Activated CD8-positive, alpha-beta memory T cell treated with anti-CD3 and anti-CD28 coated beads, Interleukin-2, amount 10 ng/mL, durations not matched to agents 7 days and 5 days (primary cell): ENCODE measurements around the gene OR5L1. TPM values are rescaled to one million over a fixed set of nuclear protein-coding genes. Genes with fewer than 3 reads are reported as not detected.

ENCODE experiments used
- ATAC-seq: fragments of 150-1000 bp; cut with Tn5 transposase; one replicate; pipeline ENCODE4 v1.10.0; 2021; ENCODE audit warnings: moderate library complexity
- CTCF ChIA-PET: fragments of 350-600 bp; sonication (Branson Sonifier 250); formaldehyde crosslinking; loops from one replicate; lab custom pipeline; 2021; ENCODE audit warnings: antibody characterized with exemption; lab: Charles Lee
- DNase-seq: peaks from one replicate; pipeline ENCODE4 v3.0.0-alpha.2; 2020
- H3K27ac Mint-ChIP-seq: one replicate; pipeline ENCODE4 v1.8.0; 2021; ENCODE audit warnings: mild to moderate bottlenecking, mixed read lengths
- H3K27me3 Mint-ChIP-seq: one replicate; pipeline ENCODE4 v1.8.0; 2021; ENCODE audit warnings: mixed read lengths
- H3K36me3 Mint-ChIP-seq: one replicate; pipeline ENCODE4 v1.8.0; 2021; ENCODE audit warnings: mild to moderate bottlenecking, mixed read lengths
- H3K4me1 Mint-ChIP-seq: one replicate; pipeline ENCODE4 v1.8.0; 2021; ENCODE audit warnings: mixed read lengths
- H3K4me3 Mint-ChIP-seq: one replicate; pipeline ENCODE4 v1.8.0; 2021; ENCODE audit warnings: mild to moderate bottlenecking, moderate library complexity, mixed read lengths
- H3K9me3 Mint-ChIP-seq: one replicate; pipeline ENCODE4 v1.8.0; 2022; ENCODE audit warnings: low read depth, mixed read lengths
- total RNA-seq, 2 experiments: library from RNA; stranded (reverse); gene quantifications; one replicate each; pipeline ENCODE4 v1.2.3, GENCODE V29; 2021

OR5L1 gene
- total RNA-seq = not detected

- Mint-ChIP-seq H3K27me3 (no peaks in the 10 kb centered on the region), H3K4me1 (no peaks in the 10 kb centered on the region), H3K9me3 (peaks cover 15% of the 10 kb centered on the region), H3K36me3 (no peaks in the 10 kb centered on the region), H3K4me3 (no peak within 1 kb of the TSS), H3K27ac (no peak within 1 kb of the TSS)
- ATAC-seq (no peak), DNase-seq (no peak)
- CTCF ChIA-PET = no interaction called here
Measured at GRCh38 chr11:55811067-55811466, at the start of gene OR5L1. TSS of gene OR5L1 (plus strand) at chr11:55811367. CDS start at chr11:55811467, 100 bp downstream.

DNA sequence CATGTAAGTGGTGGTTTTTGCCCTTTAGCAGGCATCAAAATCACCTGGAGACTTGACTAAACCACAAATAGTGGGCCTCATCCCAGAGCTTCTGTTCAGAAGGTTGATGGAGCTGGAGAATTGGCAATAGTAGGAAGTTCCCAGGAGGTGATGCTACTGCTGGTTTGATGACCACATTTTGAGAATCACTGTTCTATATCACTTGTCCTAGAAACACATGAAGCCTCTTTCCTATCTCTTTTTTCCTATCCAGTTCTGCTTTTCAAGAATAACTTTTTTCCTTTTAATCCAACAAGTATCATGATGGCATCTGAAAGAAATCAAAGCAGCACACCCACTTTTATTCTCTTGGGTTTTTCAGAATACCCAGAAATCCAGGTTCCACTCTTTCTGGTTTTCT, 38.0 kb upstream of the OR5L1 start, which contains the start of gene OR5D13:
TSS of gene OR5D13 (plus strand) at position 301 of the 400 bp plus-strand sequence. CDS start at position 301, 0 bp downstream.
- peaks cover 2% of the 10 kb centered on the region for H3K9me3 Mint-ChIP-seq
- no peaks in the 10 kb centered on the region for H3K36me3 Mint-ChIP-seq
- no peak for DNase-seq
- H3K27ac Mint-ChIP-seq = no peak within 1 kb of the TSS
- no peak within 1 kb of the TSS for H3K4me3 Mint-ChIP-seq
- CTCF ChIA-PET = no interaction called here
- no peak for ATAC-seq
- no peaks in the 10 kb centered on the region for H3K27me3 Mint-ChIP-seq
- no peaks in the 10 kb centered on the region for H3K4me1 Mint-ChIP-seq

DNA sequence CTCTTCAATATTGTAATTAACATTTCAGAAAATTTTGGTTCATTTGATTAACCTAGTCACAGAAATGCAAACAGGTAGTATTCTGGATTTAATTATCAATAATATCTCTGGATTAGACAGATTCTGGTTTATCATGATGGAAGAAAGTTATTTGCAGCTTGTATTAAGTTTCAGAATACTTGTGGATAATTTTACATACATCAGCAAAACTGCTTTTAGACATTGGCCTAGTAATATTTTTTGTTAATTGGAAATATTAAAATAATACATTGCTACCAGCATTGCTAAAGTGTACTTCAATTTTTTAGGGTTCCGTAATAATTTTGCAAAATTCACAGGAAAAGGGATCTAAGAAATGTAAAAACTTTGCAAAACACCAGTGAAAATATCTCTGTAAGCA, 19.6 kb upstream of the OR5L1 start:
- H3K27me3 Mint-ChIP-seq = no peaks in the 10 kb centered on the region
- H3K9me3 Mint-ChIP-seq = peaks cover 20% of the 10 kb centered on the region
- H3K36me3 Mint-ChIP-seq = no peaks in the 10 kb centered on the region
- ATAC-seq = no peak
- no peaks in the 10 kb centered on the region for H3K4me1 Mint-ChIP-seq
- CTCF ChIA-PET = no interaction called here
- H3K4me3 Mint-ChIP-seq = no peak overlapping the region
- H3K27ac Mint-ChIP-seq = no peak overlapping the region
- no peak for DNase-seq

GRCh38 chr11:55793321-55793720, 17.8 kb upstream of the OR5L1 start:
- no peaks in the 10 kb centered on the region for H3K27me3 Mint-ChIP-seq
- no peak overlapping the region for H3K4me3 Mint-ChIP-seq
- H3K4me1 Mint-ChIP-seq = no peaks in the 10 kb centered on the region
- peaks cover 11% of the 10 kb centered on the region for H3K9me3 Mint-ChIP-seq
- DNase-seq (no peak), ATAC-seq (no peak)
- H3K36me3 Mint-ChIP-seq = no peaks in the 10 kb centered on the region
- CTCF ChIA-PET = no interaction called here
- no peak overlapping the region for H3K27ac Mint-ChIP-seq

GRCh38 chr11:55795256-55795655, 15.9 kb upstream of the OR5L1 start, which contains the start of gene OR5D14:
TSS of gene OR5D14 (plus strand) at chr11:55795556. CDS start at chr11:55795556, 0 bp downstream.
- no peak for DNase-seq
- H3K27me3 Mint-ChIP-seq = no peaks in the 10 kb centered on the region
- H3K36me3 Mint-ChIP-seq = no peaks in the 10 kb centered on the region
- peaks cover 18% of the 10 kb centered on the region for H3K9me3 Mint-ChIP-seq
- no peak within 1 kb of the TSS for H3K27ac Mint-ChIP-seq
- CTCF ChIA-PET = no interaction called here
- H3K4me1 Mint-ChIP-seq = no peaks in the 10 kb centered on the region
- H3K4me3 Mint-ChIP-seq = no peak within 1 kb of the TSS
- ATAC-seq = no peak

GRCh38 chr11:55806248-55806647, 4.9 kb upstream of the OR5L1 start:
- no peaks in the 10 kb centered on the region for H3K4me1 Mint-ChIP-seq
- no peak overlapping the region for H3K27ac Mint-ChIP-seq

GRCh38 chr11:55819330-55819729, 8.2 kb downstream of the OR5L1 start, which contains the start of gene OR5D18:
TSS of gene OR5D18 (plus strand) at chr11:55819630. CDS start at chr11:55819630, 0 bp downstream.
- Mint-ChIP-seq H3K27ac (no peak within 1 kb of the TSS), H3K4me3 (no peak within 1 kb of the TSS), H3K36me3 (no peaks in the 10 kb centered on the region), H3K9me3 (peaks cover 12% of the 10 kb centered on the region), H3K4me1 (no peaks in the 10 kb centered on the region), H3K27me3 (no peaks in the 10 kb centered on the region)
- DNase-seq (no peak), ATAC-seq (no peak)
- CTCF ChIA-PET = no interaction called here

More at GRCh38 chr11:55806248-55806647, 4.9 kb upstream of the OR5L1 start:
- no peak for ATAC-seq
- DNase-seq = no peak
- Mint-ChIP-seq H3K36me3 (no peaks in the 10 kb centered on the region), H3K27me3 (no peaks in the 10 kb centered on the region), H3K4me3 (no peak overlapping the region), H3K9me3 (peaks cover 24% of the 10 kb centered on the region)
- CTCF ChIA-PET = no interaction called here

DNA sequence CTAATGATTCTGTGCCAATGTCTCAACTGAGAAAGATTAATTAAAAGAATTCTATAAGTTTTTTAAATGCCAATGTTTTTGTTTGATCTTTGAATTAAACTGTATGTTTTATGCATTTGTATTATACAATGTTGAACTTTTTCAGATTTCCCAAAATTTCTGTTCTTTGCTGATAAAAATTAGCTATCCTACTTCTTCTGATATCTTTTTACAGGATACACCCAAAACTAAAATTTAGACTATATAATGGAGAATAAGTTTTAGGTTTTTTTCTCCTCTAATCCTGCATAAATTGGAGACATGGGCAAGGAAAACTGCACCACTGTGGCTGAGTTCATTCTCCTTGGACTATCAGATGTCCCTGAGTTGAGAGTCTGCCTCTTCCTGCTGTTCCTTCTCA, 15.8 kb downstream of the OR5L1 start, which contains the start of gene OR5L2:
TSS of gene OR5L2 (plus strand) at position 301 of the 400 bp plus-strand sequence. CDS start at position 301, 0 bp downstream.
- no peaks in the 10 kb centered on the region for H3K27me3 Mint-ChIP-seq
- CTCF ChIA-PET = no interaction called here

GRCh38 chr11:55838452-55838851, 27.3 kb downstream of the OR5L1 start, which contains the start of gene OR5D16:
TSS of gene OR5D16 (plus strand) at chr11:55838752. CDS start at chr11:55838752, 0 bp downstream.
- Mint-ChIP-seq H3K4me1 (no peaks in the 10 kb centered on the region), H3K9me3 (peaks cover 12% of the 10 kb centered on the region), H3K4me3 (no peak within 1 kb of the TSS)

More for the DNA sequence above, 15.8 kb downstream of the OR5L1 start, which contains the start of gene OR5L2:
- H3K36me3 Mint-ChIP-seq = no peaks in the 10 kb centered on the region
- peaks cover 6% of the 10 kb centered on the region for H3K9me3 Mint-ChIP-seq
- DNase-seq (no peak), ATAC-seq (no peak)
- no peak within 1 kb of the TSS for H3K27ac Mint-ChIP-seq
- H3K4me1 Mint-ChIP-seq = no peaks in the 10 kb centered on the region
- H3K4me3 Mint-ChIP-seq = no peak within 1 kb of the TSS

DNA sequence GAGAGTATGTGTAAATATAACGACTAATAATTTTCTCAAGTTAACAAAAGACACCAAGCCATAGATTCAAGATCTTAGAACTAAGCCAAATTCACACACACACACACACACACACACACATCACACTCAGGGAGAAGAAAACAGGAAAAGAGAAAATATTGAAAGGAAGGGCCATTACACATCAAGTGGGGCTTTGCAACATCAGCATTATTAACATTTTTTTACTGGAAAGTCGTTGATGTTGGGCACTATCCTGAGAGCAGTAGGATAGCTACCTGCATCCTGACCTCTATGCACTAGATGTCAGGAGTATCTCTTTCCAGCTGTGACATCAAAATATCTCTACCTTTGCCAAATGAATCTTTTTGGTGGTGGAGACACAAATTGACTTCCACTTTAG, 36.3 kb downstream of the OR5L1 start:
- Mint-ChIP-seq H3K27ac (no peak overlapping the region), H3K36me3 (no peaks in the 10 kb centered on the region), H3K4me3 (no peak overlapping the region), H3K27me3 (no peaks in the 10 kb centered on the region), H3K9me3 (peaks cover 5% of the 10 kb centered on the region), H3K4me1 (no peaks in the 10 kb centered on the region)
- CTCF ChIA-PET = no interaction called here
- DNase-seq (no peak), ATAC-seq (no peak)

More at GRCh38 chr11:55838452-55838851, 27.3 kb downstream of the OR5L1 start, which contains the start of gene OR5D16:
- Mint-ChIP-seq H3K27ac (no peak within 1 kb of the TSS), H3K27me3 (no peaks in the 10 kb centered on the region), H3K36me3 (no peaks in the 10 kb centered on the region)
- no peak for ATAC-seq
- DNase-seq = no peak
- CTCF ChIA-PET = no interaction called here

GRCh38 chr11:55849037-55849436, 37.9 kb downstream of the OR5L1 start:
- CTCF ChIA-PET = no interaction called here
- Mint-ChIP-seq H3K4me1 (no peaks in the 10 kb centered on the region), H3K4me3 (no peak overlapping the region), H3K9me3 (peaks cover 5% of the 10 kb centered on the region), H3K27ac (no peak overlapping the region), H3K36me3 (no peaks in the 10 kb centered on the region), H3K27me3 (no peaks in the 10 kb centered on the region)
- no peak for DNase-seq
- ATAC-seq = no peak

GRCh38 chr11:55852141-55852540, 41.0 kb downstream of the OR5L1 start:
- Mint-ChIP-seq H3K9me3 (peaks cover 3% of the 10 kb centered on the region), H3K4me3 (no peak overlapping the region), H3K27ac (no peak overlapping the region), H3K36me3 (no peaks in the 10 kb centered on the region), H3K4me1 (no peaks in the 10 kb centered on the region), H3K27me3 (no peaks in the 10 kb centered on the region)
- DNase-seq = no peak
- CTCF ChIA-PET = no interaction called here
- ATAC-seq = no peak

DNA sequence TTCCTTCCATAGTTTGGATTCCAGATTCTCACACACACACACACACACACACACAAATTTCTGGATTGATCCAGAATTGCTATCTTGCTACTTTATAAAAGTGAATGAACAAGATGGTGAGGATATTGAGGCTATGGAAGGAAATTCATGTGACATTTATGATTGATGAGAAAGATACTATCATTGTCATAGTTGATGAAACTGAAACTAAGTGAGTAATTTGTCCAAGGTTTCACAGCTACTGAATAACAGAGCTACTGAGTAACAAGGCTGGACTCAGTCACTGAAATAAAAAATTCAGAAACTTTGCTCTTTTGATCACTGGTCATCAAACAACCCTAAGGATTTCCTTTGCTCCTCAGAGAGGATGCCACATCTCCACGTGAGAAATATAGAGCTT, 43.5 kb downstream of the OR5L1 start:
- Mint-ChIP-seq H3K27ac (no peak overlapping the region), H3K9me3 (peaks cover 7% of the 10 kb centered on the region), H3K36me3 (no peaks in the 10 kb centered on the region), H3K27me3 (no peaks in the 10 kb centered on the region), H3K4me1 (no peaks in the 10 kb centered on the region), H3K4me3 (no peak overlapping the region)
- DNase-seq = no peak
- ATAC-seq = no peak
- CTCF ChIA-PET = no interaction called here
